Measurements from ENCODE around the gene TMEM147.
A peak's percentile ranks its signal among the peaks of the same experiment; 100 is the strongest.
"Not testable (repeated sequence)": the region's sequence is repeated elsewhere in the genome, so short reads cannot be mapped to it uniquely, and the experiment has no call there.

TMEM147 gene

DNA sequence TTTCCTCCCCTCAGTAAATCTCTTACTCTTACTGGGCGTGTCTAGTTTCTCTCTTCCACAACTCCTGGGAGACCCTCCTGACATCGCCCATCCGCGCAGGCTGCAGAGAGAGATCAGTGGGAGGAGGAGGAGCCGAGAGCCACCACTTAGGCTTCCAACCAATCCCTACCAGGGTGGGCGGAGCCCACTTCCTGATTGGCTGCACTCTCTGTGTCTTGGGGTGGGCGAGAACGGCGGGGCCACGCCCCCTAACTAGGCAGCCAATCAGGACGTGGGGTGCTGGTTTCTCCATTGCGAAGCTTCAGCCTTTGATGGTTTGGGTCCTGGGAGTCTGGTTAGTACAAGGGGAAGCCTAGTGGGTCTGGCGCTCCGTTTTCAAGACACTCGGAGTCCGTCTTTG lies 40.4 kb downstream of the TMEM147 start, which contains the start of gene PMIS2:
TSS of gene PMIS2 (plus strand) at position 326 of the 400 bp plus-strand sequence. CDS start 87 bp downstream, outside the sequence.
- DNase-seq, result peak; percentile 34
- no peaks in the 10 kb centered on the region for H3K36me3 Mint-ChIP-seq (ENCODE audit: low read depth)
- H3K27ac Mint-ChIP-seq, result no peak within 1 kb of the TSS
- H3K4me1 Mint-ChIP-seq (ENCODE audit: low read depth), result no peaks in the 10 kb centered on the region
- H3K27me3 Mint-ChIP-seq, result peaks cover 31% of the 10 kb centered on the region
- no peaks in the 10 kb centered on the region for H3K9me3 Mint-ChIP-seq
- H3K4me3 Mint-ChIP-seq, result no peak within 1 kb of the TSS

DNA sequence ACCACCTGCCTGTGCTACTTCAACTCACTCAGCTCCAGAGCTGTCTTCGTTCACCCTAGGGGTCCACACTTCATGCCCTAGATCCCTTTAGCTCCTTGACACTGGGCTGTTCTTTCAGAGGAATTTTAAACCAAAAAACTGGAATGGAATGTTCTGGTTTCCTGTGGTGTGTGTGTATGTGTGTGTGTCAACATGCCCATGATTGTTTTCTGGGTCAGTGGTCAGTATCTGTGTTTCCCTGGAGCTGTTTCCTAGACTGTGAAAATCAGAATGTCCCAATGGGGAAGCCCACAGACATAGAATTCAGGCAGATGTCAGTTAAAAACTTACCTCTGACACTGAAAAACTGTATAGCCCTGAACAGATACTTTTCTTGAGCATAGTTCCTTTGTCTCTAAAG lies 41.9 kb downstream of the TMEM147 start:
- H3K4me1 Mint-ChIP-seq (ENCODE audit: low read depth), result no peaks in the 10 kb centered on the region
- H3K4me3 Mint-ChIP-seq, result no peak overlapping the region
- H3K9me3 Mint-ChIP-seq, result no peaks in the 10 kb centered on the region
- no peaks in the 10 kb centered on the region for H3K36me3 Mint-ChIP-seq (ENCODE audit: low read depth)
- no peak overlapping the region for H3K27ac Mint-ChIP-seq
- no peak for DNase-seq
- peaks cover 29% of the 10 kb centered on the region for H3K27me3 Mint-ChIP-seq

DNA sequence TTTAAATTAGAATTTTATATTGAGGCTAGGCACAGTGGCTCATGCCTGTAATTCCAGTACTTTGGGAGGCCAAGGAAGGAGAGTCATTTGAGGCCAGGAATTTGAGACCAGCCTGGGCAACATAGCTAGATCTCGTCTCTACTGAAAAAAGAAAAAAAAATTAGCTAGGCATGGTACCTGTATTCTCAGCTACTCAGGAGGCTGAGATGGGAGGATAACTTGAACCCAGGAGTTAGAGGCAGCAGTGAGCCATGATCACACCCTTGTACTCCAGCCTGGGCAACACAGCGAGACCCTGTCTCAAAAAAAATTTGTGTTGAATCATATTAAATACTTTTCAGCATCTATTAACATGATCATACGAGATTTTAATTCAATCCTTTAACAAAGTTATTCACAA lies 45.4 kb downstream of the TMEM147 start:
- Mint-ChIP-seq H3K4me3 (no peak overlapping the region), H3K27ac (no peak overlapping the region), H3K9me3 (no peaks in the 10 kb centered on the region), H3K4me1 (ENCODE audit: low read depth) (no peaks in the 10 kb centered on the region), H3K27me3 (peaks cover 10% of the 10 kb centered on the region), H3K36me3 (ENCODE audit: low read depth) (no peaks in the 10 kb centered on the region)
- no peak for DNase-seq

DNA sequence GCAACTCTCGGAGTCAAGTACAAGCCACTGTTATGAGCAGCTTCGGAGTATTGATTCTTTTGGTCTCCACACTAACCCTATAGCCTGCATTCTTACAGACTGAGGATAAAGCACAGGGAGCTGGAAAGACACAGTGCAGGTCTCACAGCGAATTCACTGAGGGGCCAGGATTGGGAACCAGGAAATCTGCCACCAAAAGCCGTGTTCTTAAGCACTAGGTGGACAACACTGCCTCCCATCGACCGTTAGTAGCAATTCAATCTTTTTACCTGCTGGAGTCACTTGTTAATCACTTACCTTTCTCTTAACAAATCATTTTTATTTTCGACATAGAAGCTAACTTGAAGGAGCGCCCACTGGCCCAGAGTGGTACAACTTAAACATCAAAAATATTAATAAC lies 46.8 kb downstream of the TMEM147 start:
- peak; percentile 40 for DNase-seq
- H3K36me3 Mint-ChIP-seq (ENCODE audit: low read depth), result no peaks in the 10 kb centered on the region
- no peaks in the 10 kb centered on the region for H3K9me3 Mint-ChIP-seq
- no peak overlapping the region for H3K4me3 Mint-ChIP-seq
- peaks cover 5% of the 10 kb centered on the region for H3K27me3 Mint-ChIP-seq
- no peak overlapping the region for H3K27ac Mint-ChIP-seq
- peaks cover 3% of the 10 kb centered on the region for H3K4me1 Mint-ChIP-seq (ENCODE audit: low read depth)

DNA sequence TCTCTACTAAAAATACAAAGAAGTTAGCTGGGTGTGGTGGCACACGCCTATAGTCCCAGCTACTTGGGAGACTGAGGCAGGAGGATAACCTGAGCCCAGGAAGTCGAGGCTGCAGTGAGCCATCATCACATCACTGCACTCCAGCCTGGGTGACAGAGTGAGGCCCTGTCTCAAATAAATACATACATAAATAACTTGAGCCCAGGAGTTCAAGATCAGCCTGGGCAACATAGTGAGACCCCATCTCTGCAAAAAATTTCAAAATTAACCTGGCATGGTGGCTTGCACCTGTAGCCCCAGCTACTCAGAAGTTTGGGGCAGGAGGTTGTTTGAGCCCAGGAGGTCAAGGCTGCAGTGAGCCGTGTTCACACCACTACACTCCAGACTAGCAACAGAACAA lies 49.6 kb downstream of the TMEM147 start:
- H3K4me1 Mint-ChIP-seq (ENCODE audit: low read depth); H3K36me3 Mint-ChIP-seq (ENCODE audit: low read depth); H3K9me3 Mint-ChIP-seq; H3K27me3 Mint-ChIP-seq; H3K4me3 Mint-ChIP-seq; DNase-seq; H3K27ac Mint-ChIP-seq: not testable (repeated sequence)

DNA sequence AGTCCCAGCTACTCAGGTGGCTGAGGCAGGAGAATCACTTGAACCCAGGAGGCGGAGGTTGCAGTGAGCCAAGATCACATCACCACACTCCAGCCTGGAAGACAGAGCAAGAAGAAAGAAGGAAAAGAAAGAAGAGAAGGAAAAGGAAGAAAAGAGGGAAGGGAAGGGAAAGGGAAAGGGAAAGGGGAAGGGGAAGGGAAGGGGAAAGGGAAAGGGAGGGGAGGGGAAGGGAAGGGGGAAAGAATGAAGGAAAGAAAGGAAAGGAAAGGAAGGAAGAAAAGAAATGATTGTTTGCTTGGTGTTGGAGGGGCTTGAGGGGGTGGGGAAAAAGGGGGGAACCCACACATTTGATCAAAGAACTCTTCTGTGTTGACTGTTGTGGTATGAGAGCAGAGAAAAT lies 50.5 kb downstream of the TMEM147 start:
- no peak for DNase-seq
- Mint-ChIP-seq H3K27me3 (peaks cover 5% of the 10 kb centered on the region), H3K36me3 (ENCODE audit: low read depth) (no peaks in the 10 kb centered on the region), H3K27ac (no peak overlapping the region), H3K4me1 (ENCODE audit: low read depth) (peaks cover 3% of the 10 kb centered on the region), H3K9me3 (no peaks in the 10 kb centered on the region), H3K4me3 (no peak overlapping the region)

DNA sequence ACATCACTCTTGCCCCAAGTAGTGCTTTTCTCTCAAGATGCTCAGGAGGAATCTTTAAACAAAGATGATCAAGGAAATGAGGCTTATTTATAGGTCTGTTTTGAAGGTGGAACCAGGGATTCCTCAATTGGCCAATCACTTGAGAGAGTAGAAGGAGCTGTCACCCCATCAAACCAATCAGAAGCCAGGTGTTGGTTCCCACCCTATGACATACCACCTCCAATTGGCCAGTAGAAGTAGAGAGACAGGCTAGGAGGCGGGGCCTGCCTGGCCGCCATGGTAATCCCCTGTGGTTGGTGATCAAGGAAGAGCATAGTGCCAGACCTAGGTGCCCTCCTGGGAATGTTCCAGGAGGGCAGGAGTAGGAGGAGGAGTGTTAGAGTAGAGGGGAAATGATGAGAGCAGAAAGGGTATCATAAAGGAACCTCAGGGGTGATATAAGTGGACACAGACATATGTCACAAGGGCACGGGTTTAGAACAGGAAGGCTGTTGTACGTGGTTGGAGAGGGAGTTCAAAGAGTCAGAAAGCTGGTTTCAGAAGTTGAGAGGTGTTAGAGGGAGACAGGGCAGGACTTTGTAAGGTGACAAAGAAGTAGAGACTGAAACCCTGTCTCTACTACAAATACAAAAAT lies 51.1 kb downstream of the TMEM147 start:
- peaks cover 3% of the 10 kb centered on the region for H3K4me1 Mint-ChIP-seq (ENCODE audit: low read depth)
- H3K36me3 Mint-ChIP-seq (ENCODE audit: low read depth), result no peaks in the 10 kb centered on the region
- H3K4me3 Mint-ChIP-seq, result no peak overlapping the region
- H3K27ac Mint-ChIP-seq, result no peak overlapping the region
- H3K27me3 Mint-ChIP-seq, result peaks cover 5% of the 10 kb centered on the region
- no peak for DNase-seq
- H3K9me3 Mint-ChIP-seq, result no peaks in the 10 kb centered on the region
